ENCODE measurements around the gene ENAH.

- no peak for TF ChIP-seq CTCF (optimal IDR thresholded peaks at IDR 0.05 in 1 of 3, IDR thresholded peaks at IDR 0.05 in 1 of 3, conservative IDR thresholded peaks at IDR 0.05 in 1 of 3; ENCODE audit: extremely low read depth in 1 of 3, insufficient read depth in 2 of 3, low read length in 3 of 3)
- no peak for TF ChIP-seq EZH2 (IDR thresholded peaks at IDR 0.05; ENCODE audit: low read length)
Measured at GRCh38 chr1:225596736-225597135, 56.2 kb downstream of the ENAH start.
